ENCODE measurements around the gene LRCH2. TPM values are rescaled to one million over a fixed set of nuclear protein-coding genes. Genes with fewer than 3 reads are reported as not detected.
"Not testable (repeated sequence)": the region's sequence is repeated elsewhere in the genome, so short reads cannot be mapped to it uniquely, and the experiment has no call there.

The LRCH2 gene
- total RNA-seq, 4 donors from 2014 or later, result 0.42 to 1.4 (median 0.44) TPM; not detected in 1

- no peak for TF ChIP-seq POLR2A (IDR thresholded peaks at IDR 0.05)
- no peak for TF ChIP-seq EP300 (IDR thresholded peaks at IDR 0.05)
- Histone ChIP-seq H3K4me3 (no peak overlapping the region), H3K9me3 (no peaks in the 10 kb centered on the region), H3K4me1 (no peaks in the 10 kb centered on the region), H3K27me3 (no peaks in the 10 kb centered on the region), H3K27ac (no peak overlapping the region), H3K36me3 (no peaks in the 10 kb centered on the region)
- WGBS, result 74% methylated on average over 1 of the region's 1 CpG
- DNase-seq (ENCODE audit: low spot score in 2 of 2), result no peak
Measured at GRCh38 chrX:115214151-115214550, 19.7 kb downstream of the LRCH2 start.

- not testable (repeated sequence) for H3K36me3 ChIP-seq; H3K4me3 ChIP-seq; DNase-seq (ENCODE audit: low spot score in 2 of 2); H3K4me1 ChIP-seq; H3K9me3 ChIP-seq; H3K27ac ChIP-seq; H3K27me3 ChIP-seq
Measured at GRCh38 chrX:115209547-115209946, 24.3 kb downstream of the LRCH2 start.

- Histone ChIP-seq H3K27me3 (no peaks in the 10 kb centered on the region), H3K9me3 (no peaks in the 10 kb centered on the region), H3K36me3 (no peaks in the 10 kb centered on the region), H3K4me1 (no peaks in the 10 kb centered on the region), H3K27ac (no peak overlapping the region), H3K4me3 (no peak overlapping the region)
- DNase-seq (ENCODE audit: low spot score in 2 of 2), result no peak
- 70% methylated on average over 1 of the region's 1 CpG for WGBS
- TF ChIP-seq POLR2AphosphoS5 (IDR thresholded peaks at IDR 0.05) (no peak), CTCF (IDR thresholded peaks at IDR 0.05) (no peak), EP300 (IDR thresholded peaks at IDR 0.05) (no peak), POLR2A (IDR thresholded peaks at IDR 0.05) (no peak)
Measured at GRCh38 chrX:115204040-115204439, 29.9 kb downstream of the LRCH2 start.

- DNase-seq (ENCODE audit: low spot score in 2 of 2), result no peak
- no peak overlapping the region for H3K27ac ChIP-seq
- TF ChIP-seq EP300 (IDR thresholded peaks at IDR 0.05) (no peak), POLR2A (IDR thresholded peaks at IDR 0.05) (no peak), POLR2AphosphoS5 (IDR thresholded peaks at IDR 0.05) (no peak), CTCF (IDR thresholded peaks at IDR 0.05) (no peak)
- no peaks in the 10 kb centered on the region for H3K9me3 ChIP-seq
- no peaks in the 10 kb centered on the region for H3K27me3 ChIP-seq
- H3K4me1 ChIP-seq, result no peaks in the 10 kb centered on the region
- 90% methylated on average over 33 of the region's 35 CpGs for WGBS
- H3K36me3 ChIP-seq, result no peaks in the 10 kb centered on the region
- no peak overlapping the region for H3K4me3 ChIP-seq
Measured at GRCh38 chrX:115192244-115192700, 41.6 kb downstream of the LRCH2 start.

GRCh38 chrX:115191490-115192243 is 42.2 kb downstream of the LRCH2 start:
- no peaks in the 10 kb centered on the region for H3K27me3 ChIP-seq
- TF ChIP-seq EP300 (IDR thresholded peaks at IDR 0.05) (no peak), CTCF (IDR thresholded peaks at IDR 0.05) (no peak), POLR2AphosphoS5 (IDR thresholded peaks at IDR 0.05) (no peak), POLR2A (IDR thresholded peaks at IDR 0.05) (no peak)
- 94% methylated on average over 62 of the region's 64 CpGs for WGBS

GRCh38 chrX:115190636-115191489 is 43.0 kb downstream of the LRCH2 start:
- H3K4me1 ChIP-seq, result no peaks in the 10 kb centered on the region
- TF ChIP-seq POLR2A (IDR thresholded peaks at IDR 0.05) (no peak), POLR2AphosphoS5 (IDR thresholded peaks at IDR 0.05) (no peak)
- H3K27ac ChIP-seq, result no peak overlapping the region
- no peaks in the 10 kb centered on the region for H3K36me3 ChIP-seq
- H3K27me3 ChIP-seq, result no peaks in the 10 kb centered on the region
- 97% methylated on average over 10 of the region's 64 CpGs for WGBS
- no peak overlapping the region for H3K4me3 ChIP-seq
- no peaks in the 10 kb centered on the region for H3K9me3 ChIP-seq
- DNase-seq (ENCODE audit: low spot score in 2 of 2), result no peak

More at GRCh38 chrX:115191490-115192243, 42.2 kb downstream of the LRCH2 start:
- no peak overlapping the region for H3K27ac ChIP-seq
- H3K9me3 ChIP-seq, result no peaks in the 10 kb centered on the region
- no peak for DNase-seq (ENCODE audit: low spot score in 2 of 2)
- no peak overlapping the region for H3K4me3 ChIP-seq
- H3K36me3 ChIP-seq, result no peaks in the 10 kb centered on the region
- no peaks in the 10 kb centered on the region for H3K4me1 ChIP-seq

All from suprapubic skin (tissue), 4 donors.